Stimulated activated CD4-positive, alpha-beta T cell treated with anti-CD3 and anti-CD28 coated beads, Interleukin-15, amount 100 ng/mL, for 24 hours (primary cell): ENCODE results near the gene LGSN.
"Not testable (repeated sequence)": the region's sequence is repeated elsewhere in the genome, so short reads cannot be mapped to it uniquely, and the experiment has no call there.

ENCODE experiments used
- DNase-seq: peaks from one replicate; pipeline ENCODE4 v3.0.0-alpha.2; 2020

LGSN gene

DNA sequence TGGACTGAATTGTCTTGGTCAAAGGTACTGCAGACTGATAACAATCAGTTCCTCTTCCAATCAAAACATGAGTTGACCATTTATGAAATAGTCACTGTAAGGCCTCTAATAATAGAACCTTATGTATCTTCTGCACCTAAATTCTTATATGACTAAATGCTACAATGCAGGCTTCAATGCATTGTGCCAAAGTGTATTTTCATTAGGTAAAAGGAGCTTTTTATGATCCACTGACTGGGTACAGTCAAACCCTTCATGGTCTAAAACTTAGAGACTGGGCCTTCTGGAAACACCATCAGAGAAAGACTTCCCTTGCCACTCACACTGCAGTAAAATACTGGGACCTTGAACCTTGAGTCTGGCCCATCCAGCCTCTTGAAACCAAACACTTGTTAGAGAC lies 16.3 kb downstream of the LGSN start:
- no peak for DNase-seq

DNA sequence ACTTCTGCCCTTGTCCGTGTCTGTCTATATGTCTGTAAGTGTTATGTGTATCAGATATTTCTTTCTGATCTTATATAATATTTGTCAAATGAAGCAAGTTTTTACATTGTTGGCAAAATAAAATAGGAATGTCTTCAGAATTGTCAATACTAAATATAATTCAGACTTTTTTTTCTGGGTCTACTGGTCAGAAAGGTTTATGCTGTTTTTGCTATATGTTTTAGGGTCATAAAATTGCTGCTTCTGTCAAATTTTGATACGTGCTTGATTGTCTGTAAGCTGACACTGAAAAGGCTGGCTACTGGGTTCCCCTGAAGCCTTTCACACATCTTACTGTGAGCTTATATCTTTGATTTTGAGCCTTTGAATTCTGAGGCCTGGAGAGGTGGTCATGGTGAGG lies 20.1 kb downstream of the LGSN start:
- no peak for DNase-seq

DNA sequence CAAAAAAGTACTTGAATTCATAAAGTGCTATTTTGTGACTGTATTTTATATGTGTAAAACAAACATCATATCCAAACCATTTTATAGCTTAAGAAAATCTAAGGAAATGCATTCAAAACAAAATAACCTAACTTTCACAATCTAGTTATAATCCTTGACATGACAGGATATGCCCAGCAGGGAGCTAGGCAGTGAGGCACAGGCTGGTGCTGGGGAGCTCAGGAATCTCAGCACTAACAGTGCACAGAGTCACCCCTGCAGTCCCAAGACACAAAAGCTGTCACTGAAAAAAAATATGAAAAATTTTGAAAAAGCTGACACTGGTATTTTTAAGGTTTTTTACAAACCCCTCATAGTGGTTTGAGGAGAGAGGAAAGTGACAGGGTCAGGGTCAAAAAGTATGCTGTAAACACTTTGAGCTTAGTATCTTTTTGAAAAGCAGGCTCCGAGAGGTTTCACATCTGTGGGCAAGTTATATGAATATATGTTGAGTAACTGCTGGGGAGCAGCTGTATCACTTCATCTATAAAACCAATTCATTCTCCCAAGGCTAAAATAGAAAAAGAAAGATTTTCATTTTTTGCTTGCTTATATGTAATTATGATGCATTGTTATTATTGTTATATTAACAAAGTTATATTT lies 24.1 kb downstream of the LGSN start:
- DNase-seq: no peak

DNA sequence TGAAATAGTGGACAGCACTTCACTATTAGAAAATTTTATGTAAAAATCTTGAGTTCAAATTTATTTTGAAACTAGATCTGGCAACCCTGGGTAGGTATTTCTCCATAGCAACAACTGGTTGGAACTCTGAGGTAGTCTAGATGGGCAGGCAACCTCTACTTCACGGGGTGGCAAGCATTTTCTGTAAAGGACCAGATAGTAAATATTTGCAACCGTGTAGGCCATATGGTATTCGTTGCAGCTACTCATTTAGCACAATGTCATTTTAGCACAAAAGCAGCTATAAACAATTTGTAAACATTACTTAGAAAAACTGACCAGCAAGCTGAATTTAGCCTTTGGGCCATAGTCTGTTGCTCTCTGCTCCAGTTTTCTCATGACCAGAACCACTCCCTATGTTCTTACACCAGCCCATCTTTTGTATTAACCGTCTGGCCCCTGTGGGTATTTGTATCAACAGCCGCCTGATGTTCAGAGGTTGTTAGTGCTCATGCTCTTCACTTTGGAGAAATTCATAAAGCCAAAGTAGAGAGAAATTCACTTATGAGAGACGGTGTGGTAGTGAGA lies 29.2 kb downstream of the LGSN start:
- no peak for DNase-seq

DNA sequence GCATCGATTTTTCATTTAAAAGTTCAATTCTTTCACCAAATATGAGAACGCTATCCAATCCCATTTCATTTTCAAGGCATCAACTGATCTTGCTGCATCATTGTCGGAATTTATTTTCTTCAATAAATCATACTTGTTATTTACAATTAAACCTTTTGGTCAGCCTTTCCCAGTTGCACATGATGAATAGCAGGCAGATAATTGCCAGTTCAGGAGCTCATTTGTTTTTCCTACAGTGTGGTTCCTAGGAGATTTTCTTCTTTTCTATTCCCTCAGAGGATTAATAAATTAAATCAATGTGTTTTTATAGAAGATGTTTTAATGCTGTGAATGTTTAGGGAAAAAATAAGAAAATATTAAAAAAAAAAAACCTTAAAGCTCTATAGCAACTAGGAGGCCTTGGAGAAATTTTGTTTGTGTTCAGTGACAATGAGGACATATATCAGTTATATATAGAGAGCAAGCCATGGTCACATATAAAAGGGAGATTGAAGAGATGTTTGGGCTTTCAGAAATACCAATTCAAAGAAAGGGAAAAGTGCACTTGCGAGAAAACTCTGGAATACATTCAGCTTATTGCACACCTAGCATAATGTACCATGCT lies 30.4 kb downstream of the LGSN start:
- no peak for DNase-seq

DNA sequence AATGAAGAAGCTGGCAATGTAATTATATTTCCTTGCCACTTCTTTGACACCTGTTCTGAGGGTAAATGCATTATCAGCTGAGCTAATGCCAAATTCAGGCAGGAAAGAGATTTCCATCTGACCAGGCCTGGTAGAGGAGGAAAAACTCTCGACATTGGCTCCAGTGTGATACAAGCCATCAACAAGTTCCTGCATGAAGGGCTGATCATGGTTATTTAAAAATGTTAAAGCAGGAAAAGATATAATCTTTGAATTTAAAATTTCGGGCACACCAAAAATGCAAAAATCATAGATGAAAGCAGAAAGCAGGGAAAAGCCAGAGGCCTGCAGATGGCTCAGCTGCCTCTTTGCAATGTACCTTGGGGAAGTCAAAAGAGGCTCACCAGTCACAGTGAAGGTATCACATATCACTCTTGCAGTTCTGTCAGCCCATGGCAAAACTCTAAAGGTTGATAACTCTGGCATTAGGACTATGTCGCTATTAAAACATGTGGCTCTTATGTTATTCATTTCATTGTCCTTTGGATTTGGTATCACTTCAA lies 39.1 kb downstream of the LGSN start:
- DNase-seq: no peak

DNA sequence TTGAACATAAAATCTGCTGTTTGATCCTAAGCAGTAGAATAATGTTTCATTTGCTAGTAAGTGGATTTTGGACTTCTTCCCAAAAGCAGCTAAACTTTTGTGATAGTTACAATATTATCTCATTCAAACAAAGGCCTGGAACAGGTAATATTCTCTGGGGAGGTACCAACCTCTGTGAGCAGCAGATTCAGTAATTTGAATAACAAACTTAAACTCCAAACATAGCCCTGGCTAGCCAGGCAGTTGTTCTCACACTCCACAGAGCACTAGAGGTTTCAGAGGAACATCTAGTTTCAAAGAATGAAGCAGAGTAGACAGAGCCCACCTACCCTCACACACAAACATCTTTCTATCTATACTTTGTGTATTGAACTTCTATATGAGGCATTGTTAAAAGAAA lies 40.9 kb downstream of the LGSN start:
- no peak for DNase-seq

DNA sequence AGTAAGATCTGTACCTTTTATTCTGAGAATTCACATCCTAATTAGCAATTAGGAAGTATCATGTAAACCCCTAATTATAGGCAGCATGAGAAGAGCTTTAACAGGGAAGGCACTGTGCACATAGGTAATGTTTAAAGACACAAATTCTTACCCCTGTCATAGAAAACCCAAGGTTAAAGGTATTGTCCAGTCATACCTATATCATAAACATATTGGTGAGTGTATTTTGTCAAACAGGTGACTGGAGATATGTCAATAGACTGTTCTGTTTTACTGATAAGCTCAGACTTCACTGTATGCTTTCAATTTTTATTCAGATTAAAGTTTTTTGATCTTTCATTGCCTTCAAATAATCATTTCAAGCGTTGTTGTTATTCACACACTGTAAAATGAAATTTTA lies 43.8 kb downstream of the LGSN start:
- DNase-seq: no peak

DNA sequence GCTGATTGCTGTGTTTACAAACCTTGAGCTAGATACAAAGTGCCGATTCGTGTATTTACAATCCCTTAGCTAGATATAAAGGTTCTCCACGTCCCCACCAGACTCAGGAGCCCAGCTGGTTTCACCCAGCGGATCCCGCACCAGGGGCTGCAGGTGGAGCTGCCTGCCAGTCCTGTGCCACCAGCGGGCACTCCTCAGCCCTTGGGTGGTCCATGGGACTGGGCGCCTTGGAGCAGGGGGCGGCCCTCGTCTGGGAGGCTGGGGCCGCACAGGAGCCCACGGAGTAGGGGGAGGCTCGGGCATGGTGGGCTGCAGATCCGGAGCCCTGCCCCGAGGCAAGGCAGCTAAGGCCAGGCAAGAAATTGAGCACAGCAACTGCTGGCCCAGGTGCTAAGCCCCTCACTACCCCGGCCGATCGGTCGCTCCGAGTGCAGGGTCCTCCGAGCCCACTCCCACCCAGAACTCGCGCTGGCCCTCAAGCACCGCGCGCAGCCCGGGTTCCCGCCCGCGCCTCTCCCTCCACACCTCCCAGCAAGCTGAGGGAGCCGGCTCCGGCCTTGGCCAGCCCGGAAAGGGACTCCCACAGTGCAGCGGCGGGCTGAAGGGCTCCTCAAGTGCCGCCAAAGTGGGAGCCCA lies 44.9 kb downstream of the LGSN start:
- not testable (repeated sequence) for DNase-seq

DNA sequence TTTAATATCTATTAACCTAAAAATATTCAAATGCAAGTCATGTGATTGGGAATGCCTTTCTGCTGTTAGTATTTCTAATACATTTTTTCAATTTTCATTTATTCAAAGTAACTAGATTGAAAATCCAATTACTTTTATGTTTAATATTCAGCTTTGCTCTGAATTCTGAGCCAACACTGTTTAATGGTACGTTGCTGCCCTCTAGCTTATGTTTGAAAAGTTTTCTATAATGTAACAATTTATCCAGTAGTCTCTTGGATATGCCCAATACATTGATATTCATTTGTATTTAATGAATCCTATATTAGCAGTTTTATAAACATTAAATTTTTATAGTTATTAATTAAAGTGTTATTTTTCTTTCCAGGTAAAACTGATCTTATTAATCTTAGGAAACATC lies 47.4 kb downstream of the LGSN start:
- DNase-seq: no peak

DNA sequence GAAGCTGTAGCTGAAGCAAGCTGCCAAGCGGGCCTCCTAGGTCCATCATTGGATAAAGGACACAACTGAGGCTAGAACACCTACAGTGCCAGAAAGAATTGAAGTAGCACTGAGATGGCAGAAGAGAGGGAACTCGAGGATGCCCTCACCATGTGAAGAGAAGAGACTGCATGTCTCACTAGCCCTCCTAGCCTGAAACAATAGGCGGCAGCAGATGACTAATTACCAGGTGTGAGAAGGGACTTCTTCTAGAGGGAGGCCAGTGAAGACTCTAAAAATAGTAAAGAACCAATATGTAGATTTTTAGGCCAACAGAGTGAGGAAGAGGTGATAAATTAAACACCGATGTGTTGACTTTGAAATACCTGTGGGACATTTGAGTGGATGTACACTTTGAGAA lies 50.3 kb downstream of the LGSN start:
- DNase-seq: no peak

DNA sequence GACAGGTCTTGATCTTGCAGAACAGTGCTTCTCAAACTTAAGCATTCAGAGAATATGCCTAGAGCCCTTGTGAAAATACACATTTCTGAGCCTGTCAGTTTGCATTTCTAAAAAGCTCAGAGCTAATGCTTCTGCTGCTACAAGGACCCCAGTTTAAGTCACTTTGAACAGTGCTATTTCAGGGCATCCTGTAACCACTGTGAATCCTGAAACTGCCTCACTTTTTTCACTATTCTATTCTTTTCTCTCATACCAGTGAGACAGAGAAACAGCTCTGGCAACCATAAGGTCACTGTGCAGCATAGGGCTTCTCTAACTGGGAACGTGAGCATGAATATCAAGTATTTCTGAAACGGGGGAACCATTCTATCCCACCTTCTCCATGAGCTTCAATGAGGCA lies 51.2 kb downstream of the LGSN start:
- no peak for DNase-seq

DNA sequence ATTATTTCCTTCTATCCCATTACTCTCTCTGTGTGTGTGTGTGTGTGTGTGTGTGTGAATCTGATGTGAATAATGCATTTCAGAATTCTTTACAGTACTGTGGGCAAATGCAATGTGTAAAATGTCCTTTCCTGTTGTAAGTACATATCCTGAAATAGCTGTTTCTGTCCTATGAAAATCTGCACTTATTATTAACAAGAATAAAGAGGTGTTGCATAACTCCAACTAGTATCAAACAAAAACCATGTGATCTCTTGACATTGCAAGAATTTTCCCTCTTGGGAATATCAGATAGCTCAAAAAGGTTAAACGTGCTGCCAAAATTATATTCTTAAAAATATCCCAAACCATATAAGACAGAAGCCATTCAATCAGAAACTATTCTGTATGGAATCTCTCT lies 52.0 kb downstream of the LGSN start:
- DNase-seq: no peak

DNA sequence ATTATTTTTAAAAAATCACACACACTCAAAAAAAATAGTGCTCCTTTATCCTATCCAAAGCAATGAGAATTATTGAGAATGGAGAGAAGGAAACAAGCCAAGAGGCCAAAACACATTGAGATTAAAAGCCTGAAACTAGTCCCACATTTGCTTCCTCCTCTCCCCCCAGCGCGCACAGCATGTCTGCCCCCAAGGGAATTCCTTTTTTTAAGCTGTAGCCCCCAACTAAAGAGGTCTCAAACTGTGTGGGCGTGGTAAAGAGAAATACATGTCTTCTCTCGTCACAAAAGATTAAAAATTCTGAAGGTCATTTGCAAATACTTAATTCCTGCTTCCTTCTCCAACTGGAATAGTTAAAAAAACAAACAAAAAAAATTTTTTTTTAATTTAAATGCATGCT lies 52.7 kb downstream of the LGSN start:
- no peak for DNase-seq

DNA sequence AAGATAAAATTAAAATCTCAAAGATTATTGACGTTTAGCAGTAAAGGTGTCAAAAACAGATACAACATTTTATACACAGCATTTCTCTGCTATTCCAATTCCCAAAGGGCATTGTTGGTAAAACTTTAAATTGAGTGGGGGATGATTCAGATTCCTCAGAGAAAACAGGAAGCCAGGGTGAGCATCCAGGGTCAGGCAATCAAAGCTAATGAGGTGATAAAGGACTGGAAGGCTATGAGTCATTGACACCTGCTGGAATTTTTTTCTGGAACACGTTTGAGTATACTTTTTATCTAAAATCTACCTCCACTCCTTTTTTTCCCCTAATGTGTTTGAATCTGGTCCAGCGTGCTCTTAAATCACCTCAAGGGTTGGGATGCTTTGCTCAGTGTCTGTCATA lies 56.3 kb downstream of the LGSN start:
- no peak for DNase-seq

DNA sequence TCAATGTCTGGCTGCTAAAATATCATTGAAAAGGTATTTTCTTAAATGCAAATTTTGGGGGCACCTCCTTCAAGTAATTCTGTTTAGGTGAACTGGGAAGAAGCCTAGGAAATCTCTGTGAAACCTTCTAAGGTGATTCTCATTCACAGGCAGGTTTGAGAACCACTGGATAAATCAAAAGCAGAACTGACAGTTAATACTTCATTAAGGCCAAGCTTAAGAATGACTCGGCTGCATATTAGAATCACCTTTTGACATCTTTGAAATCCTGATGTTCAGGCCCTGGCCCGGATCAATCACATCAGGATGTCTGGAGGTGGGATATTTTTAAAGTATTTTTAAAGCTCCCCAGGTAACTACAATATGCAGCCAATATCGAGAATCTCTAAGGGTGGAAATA lies 58.0 kb downstream of the LGSN start:
- DNase-seq: no peak

DNA sequence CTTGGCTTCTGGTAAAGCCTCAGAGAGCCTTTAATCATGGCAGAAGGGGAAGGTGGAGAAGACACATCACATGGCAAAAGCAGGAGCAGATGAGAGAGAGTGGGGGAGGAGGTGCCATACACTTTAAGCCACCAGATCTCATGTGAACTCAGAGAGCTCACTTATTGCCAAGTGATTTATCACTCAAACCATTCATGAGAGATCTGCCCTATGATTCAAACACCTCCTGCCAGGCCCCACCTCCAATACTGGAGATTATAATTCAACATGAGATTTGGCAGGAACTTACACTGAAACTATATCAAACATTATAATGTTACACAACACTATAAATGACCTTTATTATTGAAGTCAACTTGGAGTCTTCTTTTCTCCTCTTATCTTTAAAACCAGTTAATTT lies 60.6 kb downstream of the LGSN start:
- DNase-seq: no peak

DNA sequence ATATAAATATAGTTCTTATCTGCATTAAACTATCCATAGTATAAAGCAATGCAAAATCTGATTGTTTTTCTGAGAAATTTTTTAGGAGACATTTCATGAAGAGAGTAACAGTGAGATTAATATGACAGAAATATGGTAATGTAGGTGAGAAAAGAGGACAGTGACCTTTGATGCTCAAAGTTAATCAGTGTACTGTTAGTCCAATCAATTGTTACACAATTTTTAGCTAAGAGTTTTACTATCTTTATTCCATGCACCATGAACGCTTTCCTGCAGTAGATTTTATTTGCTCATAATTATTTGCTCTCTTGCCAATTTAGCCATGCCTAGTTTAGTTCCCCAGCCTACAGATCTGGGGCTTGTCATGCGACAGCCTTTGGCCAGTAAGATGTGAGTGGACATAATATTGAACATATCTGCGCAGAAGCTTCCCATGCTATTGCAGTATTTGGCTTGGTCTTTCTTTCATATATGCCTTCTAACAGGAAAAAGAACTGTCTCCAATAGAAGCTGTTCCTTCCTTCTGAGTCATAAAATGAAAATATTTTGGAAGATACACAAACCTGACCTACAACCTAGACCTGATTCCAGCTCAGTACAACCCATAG lies 69.8 kb downstream of the LGSN start:
- DNase-seq: no peak

DNA sequence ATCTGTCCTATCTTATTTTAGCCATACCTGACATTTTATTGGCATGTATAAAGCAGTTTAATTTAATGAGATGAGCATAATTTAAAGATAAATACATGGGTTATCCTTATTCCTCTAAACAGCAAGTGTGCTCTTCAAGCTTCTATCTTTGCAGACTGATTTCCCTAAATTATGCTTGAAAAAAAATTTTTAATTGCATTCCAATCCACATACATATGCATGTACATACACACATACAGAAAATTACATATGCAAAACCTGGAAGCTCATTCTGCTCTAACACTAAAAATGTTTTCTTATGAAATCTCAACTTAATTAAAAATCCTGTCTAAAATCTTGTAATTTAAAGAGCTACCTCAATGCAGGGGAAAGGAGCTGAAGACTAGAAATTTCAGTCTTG lies 73.2 kb downstream of the LGSN start:
- no peak for DNase-seq

DNA sequence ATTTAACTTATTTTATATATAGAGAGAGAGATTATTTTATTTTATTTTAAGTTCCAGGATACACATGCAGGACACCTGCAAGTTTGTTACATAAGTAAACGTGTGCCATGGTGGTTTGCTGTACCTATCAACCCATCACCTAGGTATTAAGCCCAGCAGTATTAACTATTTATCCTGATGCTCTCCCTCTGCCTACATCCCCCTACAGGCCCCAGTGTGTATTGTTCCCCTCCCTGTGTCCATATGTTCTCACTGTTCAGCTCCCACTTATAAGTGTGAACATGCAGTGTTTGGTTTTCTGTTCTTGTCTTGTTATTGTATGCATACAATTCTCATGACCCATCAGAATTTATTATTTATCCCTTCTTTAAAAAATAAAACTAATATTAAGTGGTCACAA lies 73.9 kb downstream of the LGSN start:
- DNase-seq: no peak

DNA sequence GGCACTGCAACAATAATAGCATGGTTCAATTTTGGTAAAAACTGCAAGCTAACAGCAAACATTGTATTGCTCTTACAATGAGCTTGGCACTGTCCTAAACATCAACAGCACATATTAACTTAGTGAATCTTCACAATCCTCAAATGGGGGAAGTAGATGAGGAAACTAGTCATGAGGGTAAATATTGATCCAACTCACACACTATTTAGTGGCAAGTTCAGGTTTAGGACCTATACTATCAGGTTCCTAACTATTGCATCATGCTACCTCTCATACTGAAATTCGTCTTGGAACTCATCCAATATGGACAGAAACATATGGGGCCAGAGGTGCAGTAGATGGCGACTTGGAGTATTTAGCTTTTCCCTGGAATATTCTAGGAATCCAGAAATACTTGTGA lies 74.4 kb downstream of the LGSN start:
- DNase-seq: no peak

DNA sequence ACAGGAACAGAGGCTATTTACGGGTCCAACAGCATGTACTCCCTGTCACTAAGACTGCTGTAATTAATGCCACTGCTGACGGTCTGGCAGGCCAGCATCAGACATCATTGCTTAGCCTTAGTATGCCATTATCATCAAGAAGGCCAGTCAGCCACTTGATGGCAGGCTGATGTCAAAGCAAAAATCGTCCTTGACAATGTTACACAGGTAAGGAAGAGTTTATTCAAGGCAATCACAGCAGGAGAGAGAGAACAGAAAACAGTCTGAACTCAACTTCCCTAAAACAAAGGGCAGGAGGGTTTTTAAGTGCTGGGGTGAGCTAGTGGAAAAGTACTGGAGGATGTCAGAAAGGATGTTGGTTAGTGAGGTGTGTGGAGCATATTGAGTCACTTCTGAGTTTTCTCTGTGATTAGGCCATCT lies 83.4 kb downstream of the LGSN start:
- DNase-seq: no peak

DNA sequence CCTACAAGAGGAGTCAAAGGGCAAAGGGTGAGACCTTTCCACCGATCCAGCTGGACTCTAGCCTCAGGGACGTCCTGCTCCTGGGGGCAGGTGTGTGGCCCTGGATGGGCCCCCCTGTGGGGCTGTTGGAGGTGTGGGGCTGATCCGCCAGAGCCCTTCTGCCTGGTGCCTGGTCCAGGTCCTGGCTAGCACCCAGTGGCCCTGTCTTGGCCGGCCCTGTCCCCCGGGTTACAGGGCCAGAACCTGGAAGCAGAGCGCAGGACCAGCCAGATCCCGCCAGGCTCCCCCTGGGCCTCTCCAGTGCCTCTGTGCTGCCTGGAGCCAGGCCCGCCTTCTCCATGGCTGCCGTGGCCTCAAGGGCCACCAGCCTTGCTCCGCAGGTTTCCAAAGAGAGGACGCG lies 89.3 kb downstream of the LGSN start:
- DNase-seq: not testable (repeated sequence)

DNA sequence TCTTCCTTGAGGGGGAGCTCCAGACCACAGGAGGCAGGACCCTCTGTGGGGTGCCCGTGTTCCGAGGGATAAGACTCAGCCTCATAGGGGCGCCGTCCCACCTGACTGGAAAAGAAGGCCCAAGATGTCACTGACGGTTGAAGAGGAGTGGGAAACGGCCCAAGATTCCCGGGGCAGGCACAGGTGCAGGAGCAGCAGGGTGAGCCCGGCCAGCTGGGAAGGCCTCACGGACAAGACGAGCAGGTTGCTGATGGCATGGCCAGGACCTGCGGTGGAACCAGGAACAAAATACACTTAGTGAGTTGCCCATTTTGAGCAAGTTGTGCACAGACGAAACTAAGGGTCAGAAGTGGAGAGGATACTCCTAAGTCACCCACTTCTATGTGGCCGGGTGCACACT lies 89.8 kb downstream of the LGSN start:
- DNase-seq: not testable (repeated sequence)
